Activated effector memory CD4-positive, alpha-beta T cell treated with anti-CD3 and anti-CD28 coated beads, Interleukin-2, amount 50 U/mL, for 16 hours (primary cell): Measurements from ENCODE around the gene KIF3C.
A peak's percentile ranks its signal among the peaks of the same experiment; 100 is the strongest.
"Not testable (repeated sequence)": the region's sequence is repeated elsewhere in the genome, so short reads cannot be mapped to it uniquely, and the experiment has no call there.

Experiments
- DNase-seq: peaks from one replicate; pipeline ENCODE4 v3.0.0-alpha.2; 2020

The KIF3C gene

DNA sequence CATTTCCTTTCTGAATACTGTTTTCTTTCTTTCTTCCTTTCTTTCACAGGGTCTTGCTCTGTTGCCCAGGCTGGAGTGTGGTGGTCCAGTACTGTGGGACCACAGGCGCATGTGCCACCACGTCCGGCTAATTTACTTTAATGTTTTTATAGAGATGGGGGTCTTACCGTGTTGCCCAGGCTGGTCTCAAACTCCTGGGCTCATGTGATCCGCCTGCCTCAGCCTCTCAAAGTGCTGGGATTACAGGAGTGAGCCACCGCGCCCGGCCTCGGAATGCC is 68.7 kb downstream of the KIF3C start:
- DNase-seq = not testable (repeated sequence)

DNA sequence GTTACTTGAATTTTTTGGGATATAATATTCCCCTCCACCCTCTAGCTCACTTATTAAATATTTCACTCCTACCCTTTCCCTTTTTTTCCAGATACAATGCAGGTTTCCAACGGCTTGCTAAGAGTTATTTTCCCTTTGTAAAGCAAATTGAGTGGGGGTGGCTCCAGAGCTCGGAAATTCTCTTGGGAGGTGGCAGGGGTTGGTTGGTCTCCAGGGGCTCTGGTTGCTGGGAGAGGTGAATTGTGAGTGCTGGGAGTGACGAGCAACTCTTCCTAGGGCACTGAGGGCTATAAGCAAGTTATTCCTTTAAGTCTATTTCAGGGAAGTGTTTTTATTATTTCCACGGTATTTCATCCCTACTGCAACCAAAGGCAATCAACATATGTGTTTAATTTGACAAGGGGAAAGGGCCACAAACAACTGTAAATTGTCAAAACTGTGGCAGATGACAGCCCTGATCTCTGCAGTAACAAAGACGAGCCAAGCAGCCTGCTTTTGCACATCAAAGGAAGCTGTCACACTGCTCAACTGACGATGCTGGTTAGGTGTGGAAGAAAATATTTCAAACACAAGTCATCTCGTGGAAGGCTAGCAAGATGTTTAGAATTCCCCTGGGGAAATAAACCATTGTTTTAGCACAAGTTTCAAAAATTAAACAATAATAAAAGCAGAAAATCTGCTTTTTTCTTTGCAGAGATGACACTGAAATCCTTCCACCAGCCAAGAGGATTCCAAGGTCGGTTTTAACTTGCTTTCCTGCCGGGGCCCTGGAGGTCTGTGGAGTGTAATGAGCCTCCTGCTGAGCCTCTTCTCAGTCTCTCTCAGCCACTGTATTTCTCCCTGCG is 69.2 kb downstream of the KIF3C start:
- DNase-seq = no peak

DNA sequence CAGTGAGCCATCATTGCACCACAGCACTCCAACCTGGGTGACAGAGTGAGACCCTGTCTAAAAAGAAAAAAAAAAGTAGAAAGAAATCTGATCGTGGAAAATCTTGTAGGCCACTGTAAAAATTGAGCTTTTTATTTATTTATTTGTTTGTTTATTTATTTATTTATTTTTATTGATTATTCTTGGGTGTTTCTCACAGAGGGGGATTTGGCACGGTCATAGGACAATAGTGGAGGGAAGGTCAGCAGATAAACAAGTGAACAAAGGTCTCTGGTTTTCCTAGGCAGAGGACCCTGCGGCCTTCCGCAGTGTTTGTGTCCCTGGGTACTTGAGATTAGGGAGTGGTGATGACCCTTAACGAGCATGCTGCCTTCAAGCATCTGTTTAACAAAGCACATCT is 72.7 kb downstream of the KIF3C start:
- DNase-seq = not testable (repeated sequence)

DNA sequence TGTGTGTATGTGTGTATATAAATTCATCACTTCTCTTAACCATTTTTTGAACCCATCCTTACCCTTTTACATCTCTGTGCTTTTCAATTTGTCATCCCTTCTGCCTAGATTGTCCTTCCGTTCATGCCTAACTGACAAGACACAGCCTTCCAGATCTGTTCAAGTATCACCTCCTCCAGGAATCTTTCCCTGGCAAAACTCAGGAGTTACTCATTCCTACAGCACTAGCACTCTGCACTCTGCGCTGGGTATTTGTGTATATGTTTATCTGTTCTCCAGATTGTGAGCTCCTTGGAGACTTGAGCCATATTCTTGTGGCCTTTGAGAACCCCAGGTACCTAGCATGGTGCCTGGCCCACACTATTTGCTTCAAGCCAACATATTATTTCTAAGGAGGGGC is 77.2 kb downstream of the KIF3C start:
- no peak for DNase-seq

DNA sequence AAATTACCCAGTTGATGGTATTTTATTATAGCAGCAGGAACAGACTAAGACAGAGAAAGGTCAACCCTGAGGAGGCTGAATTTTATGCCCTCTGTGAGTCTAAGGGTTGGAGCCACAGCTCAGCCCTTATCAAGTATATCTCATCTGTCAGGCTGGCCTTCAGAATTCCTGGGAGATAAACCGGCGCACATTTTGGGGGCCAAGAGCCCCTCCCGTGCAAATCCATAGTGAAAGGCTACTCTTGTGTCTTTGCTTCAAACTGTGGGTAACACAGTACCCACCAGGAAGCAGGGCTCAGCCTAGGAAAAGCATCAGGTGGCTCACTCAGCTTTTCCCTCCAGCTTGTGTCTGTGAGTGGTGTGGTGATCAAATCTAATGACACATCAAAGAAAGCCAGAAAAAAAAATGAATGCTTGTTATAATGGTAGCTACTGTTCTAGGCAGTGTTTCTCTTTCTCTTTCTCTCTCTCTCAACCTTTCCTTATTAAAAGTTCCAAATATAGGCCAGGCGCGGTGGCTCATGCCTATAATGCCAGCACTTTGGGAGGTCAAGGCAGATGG is 79.0 kb downstream of the KIF3C start:
- no peak for DNase-seq

DNA sequence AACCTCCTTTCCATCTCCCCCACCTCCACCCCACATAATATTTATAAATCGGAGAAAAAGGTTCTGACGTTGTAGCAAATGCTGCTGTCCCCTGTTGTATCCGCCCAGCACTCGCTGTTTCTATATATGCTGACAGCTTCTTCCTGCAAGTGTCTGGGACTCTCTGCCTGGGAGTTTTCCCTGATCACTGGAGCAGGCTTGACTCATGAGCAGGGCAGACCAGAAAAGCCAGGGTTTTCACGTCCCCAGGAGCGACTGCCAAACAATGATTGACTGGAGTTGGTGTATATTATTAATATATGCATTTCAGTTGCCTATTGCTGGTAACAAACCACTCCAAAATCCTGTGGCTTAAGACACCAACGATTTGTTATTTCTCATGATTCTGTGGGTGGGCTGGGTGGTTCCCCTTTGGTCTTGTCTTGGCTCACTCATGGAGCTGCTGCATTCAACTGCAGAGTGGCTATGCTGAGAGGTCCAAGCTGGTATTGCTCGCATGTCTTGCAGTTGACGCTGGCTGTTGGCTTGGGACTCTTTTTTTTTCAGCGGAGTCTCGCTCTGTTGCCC is 82.8 kb downstream of the KIF3C start:
- DNase-seq = no peak

DNA sequence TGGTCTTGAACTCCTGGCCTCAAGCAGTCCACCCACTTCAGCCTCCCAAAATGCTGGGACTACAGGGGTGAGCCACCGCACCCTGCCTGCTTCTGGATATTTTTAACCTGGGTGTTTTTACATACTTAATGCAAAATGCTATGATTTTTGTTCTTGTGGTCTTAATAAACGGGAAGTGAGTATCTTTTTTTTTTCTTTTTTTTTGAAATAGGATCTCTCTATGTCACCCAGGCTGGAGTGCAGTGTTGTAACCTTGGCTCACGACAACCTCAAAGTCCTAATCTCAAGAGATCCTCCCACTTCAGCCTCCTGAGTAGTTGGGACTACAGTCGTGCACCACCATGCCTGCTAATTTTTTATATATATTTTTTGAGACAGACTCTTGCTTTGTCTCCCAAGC is 84.8 kb downstream of the KIF3C start:
- no peak for DNase-seq

DNA sequence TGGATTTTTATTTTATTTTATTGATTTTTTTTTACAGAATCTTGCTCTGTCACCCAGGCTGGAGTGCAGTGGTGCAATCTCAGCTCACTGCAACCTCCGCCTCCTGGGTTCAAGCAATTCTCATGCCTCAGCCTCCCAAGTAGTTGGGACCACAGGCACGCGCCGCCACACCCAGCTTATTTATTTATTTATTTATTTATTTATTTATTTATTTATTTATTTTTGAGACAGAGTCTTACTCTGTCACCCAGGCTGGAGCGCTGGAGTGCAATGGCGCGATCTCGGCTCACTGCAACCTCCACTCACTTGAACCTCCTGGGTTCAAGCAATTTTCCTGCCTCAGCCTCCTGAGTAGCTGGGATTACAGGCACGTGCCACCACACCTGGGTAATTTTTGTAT is 86.0 kb downstream of the KIF3C start:
- DNase-seq = not testable (repeated sequence)

DNA sequence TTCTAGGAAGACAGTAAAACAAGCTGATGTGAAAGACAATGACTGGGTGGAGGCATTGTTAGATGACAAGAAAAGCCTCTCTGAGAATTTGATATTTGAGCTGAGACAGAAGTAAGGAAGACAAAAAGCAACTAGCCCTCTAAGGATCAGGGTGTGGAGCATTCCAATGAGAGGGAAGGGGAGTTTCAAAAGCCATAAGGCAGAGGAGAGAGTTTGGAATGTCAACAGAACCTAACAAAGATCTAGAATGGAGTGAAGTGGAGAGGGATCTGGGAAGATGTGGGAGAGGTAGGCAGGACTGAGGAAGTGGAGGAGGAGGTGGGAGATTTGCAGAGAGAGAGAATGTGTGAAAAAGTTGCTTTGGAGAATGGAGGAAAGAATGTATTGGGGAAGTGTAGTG is 86.7 kb downstream of the KIF3C start:
- no peak for DNase-seq

DNA sequence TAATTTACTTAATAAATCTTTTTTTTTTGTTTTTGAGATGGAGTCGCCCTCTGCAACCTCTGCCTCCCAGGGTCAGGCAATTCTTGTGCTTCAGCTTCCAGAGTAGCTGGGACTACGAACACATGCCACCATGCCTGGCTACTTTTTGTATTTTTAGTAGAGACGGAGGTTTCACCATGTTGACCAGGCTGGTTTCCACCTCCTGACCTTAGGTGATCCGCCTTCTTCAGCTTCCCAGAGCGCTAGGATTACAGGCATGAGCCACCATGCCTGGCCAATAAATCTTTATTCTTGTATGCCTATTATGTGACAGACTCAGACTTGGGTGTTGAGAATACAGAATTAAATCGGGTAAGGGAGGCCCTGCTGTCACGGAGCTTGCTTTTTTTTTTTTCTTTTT is 87.3 kb downstream of the KIF3C start:
- no peak for DNase-seq

DNA sequence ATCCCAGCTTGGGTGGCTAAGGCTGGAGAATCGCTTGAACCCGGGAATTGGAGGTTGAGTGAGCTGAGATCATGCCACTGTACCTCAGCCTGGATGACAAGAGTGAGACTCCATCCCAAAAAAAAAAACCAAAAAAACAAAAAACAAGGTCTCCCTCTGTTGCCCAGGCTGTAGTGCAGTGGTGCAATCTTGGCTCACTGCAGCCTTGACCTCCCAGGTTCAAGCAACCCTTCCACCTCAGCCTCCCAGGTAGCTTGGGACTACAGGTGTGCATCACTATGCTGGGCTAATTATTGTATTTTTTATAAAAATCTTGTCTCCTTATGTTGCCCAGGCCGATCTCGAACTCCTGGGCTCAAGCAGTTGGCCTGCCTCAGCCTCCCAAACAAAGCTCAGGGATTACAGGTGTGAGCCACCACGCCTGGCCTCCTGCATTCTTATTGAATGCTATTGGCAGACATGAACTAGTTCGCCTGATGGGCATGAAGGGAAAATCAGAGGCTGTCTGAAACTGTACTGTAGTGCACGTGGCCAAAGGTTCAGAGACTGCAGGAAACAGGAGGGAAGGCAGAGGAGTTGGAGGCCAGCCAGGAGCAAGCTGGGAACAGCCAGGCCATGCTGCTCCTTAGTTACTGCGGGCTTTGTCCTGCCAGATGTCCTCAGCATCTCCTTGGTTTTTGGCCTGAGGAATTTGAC is 88.0 kb downstream of the KIF3C start:
- no peak for DNase-seq

DNA sequence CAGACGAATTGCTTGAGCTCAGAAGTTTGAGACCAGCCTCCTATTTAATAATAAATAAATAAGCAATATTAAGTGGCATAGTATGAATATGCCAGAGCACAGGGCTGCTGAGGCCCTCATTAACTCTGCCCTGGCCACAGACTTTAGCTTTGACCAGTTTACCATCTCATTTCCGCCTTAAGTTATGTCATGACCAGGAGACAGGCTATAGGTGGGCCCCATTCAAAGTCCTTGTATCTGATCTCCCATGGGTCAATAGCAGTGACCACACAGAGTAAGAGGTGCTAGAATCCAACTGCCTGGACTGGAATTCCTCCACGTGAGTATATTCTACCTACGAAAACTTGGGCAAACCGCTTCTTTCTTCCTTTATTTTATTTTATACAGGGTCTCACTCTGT is 90.6 kb downstream of the KIF3C start:
- DNase-seq = no peak

DNA sequence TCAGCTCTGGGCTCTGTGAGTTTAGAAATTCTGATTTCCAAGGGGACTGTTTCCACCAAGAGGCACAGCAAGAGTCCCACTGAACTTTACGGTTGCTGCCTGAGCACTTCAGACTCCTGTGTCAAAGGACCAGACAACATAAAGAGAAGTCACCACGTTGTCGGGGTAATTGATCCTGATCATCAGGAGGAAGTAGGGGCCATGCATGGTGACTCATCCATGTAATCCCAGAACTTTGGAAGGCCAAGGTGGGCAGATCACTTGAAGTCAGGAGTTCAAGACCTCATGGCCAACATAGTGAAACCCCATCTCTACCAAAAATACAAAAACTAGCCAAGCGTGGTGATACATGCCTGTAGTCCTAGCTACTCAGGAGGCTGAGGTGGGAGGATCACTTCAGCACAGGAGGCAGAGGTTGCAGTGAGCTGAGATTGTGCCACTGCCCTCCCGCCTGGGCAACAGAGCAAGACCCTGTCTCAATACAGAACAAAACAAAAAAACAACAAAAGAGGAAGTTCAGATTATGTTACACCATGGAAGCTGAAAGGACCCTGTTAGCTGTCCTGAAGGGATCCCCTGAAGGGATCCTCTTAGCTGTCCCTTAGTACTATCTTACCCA is 94.6 kb downstream of the KIF3C start:
- DNase-seq = no peak

DNA sequence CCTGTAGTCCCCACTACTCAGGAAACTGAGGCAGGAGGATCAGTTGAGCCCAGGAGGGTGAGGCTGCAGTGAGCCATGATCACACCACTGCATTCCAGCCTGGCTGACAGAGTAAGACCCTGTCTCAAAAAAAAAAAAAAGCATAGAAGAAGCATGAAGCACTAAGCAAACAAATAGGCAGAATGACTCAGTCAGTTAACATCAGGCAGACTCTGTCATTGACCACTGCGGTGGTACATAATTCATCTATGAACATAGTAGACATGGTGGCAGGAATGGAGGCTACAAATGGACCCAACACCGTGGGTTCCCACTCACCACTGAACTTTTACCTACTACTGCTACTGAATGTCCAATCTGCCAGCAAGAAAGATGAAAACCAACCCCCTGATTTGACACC is 96.4 kb downstream of the KIF3C start:
- DNase-seq = no peak

DNA sequence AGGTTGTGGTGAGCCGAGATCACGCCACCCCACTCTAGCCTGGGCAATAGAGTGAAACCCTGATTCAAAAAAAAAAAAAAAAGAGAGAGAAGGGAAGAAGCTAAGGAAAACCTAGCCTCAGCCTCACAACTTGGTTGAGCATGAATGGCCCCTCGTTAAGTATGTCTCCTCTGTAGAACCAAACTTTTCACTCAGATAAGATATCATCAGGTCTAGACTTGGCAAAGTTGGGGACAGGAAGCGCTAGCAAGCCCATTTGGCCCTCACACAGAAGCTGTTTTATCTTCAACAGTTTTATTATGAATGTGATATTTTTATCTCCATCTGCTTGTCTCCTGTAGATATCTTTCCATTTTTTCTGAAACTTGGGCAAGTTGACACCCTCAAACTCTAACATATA is 100.5 kb downstream of the KIF3C start:
- DNase-seq = no peak

DNA sequence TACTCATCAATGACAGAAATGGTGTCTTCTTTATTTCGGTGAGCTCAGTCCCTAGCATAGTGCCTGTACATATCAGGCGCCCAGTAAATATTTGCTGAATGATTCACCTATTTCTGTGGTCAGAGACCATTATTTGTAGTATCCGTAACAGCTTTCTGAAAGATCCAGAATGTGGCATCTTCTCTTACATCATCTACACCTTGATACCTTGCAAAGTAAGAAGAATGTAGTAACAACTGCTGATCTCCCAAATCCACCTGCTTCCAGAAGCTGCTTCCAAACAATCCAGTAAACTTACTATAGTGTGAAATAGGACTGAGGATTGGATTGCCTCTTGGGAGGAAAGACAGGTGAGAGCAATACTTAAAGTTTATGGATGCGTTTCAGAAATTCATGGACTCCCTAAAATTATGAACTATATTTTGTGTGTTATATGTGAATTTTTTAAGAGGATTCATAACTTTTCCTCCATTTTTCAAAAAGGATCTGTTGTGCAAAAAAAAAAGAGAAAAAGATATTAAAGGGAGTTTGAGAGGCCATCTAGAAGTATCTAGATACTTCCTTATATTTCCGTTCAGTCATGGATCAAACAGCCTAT is 103.1 kb downstream of the KIF3C start:
- DNase-seq = no peak

DNA sequence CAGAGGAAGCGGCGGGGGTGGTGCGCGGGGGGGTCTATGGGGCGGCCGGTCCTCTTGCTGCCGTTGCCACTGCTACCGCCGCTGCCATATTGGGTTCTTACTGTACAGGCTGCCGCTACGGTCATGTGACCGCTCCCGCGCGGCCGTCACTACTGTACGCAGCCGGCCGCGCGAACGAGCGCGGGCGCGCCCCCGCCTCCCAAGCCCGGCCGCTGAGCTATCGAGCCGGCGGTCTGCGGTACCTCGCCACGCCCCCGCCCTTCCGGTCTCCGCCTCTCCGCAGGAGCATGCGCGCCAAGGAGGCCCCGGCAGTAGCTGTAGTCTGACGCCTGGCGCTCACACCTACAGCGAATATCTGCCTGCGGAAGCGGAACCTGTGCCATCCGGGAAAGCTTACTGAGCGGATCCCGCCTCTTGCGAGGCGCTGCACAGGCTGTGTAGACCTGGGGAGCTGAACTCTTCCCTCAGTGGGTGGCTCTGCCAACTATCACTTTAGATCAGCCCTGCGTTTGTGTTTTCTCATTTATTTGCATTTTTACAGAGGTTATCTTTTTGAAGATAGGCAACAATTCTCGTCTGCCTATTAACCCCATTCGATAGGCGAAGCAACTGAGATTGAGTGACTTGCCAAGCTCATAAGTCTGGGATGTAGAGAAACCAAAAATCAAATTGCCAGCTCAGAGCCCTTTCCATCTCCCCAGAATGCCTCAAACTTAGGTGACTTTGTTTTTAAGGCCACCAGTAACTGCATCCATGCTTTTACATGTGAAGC is 103.8 kb downstream of the KIF3C start, which contains the start of gene ASXL2:
ASXL2 (minus strand) TSS at position 127 of the 772 bp plus-strand sequence. CDS start 265 bp downstream, outside the sequence.
- peak; percentile 99 for DNase-seq

DNA sequence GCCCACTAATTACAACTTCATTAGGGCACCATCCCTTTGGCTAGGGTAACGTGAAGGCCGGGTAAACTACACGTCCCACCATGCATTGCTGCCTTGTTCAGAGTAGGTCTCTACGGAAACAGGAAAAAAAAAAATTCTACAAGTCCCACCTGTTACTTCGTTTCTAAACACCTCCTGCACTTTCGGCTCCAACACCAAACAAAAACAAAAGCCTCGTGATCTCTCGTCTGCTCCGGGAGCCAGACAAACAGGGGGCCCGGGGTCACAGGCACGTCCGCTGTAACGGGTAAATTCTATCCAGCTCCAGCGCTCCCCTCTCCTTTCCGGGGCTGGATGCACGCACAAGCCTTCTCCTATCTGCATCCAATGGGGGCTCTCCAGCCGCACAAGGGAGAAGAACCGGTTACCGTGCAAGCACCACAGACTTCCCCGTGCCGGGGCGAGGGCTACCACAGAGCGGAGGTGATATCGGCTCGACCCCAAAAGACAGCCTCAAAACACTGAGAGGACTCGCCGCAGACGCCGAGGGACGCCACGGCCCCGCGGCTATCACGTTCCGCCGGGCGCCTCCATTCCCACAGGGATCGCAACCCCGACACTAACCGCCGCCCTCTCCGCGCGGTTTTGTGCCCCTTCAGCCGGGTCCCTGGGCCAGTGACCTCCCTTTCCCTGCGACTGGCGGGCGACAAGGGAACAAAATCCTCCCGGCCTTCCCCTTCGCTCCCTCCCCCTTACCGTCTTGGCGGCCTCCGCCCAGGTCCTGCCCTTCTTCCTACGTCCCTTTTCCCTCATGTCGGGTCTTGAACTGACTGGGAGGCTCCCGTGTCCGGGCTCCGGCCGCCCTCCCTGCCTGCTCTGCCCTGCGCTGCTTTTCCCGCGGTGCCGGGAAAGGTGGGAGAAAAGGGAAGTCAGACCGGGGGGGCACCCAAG is 104.6 kb downstream of the KIF3C start:
- DNase-seq = peak; percentile 83
